NCI-H345 (cell line): Measurements from ENCODE around the gene DMXL1.

Experiments used
- DNase-seq: peaks from one replicate; lab custom pipeline; 2025; lab: John Stamatoyannopoulos, UW

DMXL1 gene, protein sequence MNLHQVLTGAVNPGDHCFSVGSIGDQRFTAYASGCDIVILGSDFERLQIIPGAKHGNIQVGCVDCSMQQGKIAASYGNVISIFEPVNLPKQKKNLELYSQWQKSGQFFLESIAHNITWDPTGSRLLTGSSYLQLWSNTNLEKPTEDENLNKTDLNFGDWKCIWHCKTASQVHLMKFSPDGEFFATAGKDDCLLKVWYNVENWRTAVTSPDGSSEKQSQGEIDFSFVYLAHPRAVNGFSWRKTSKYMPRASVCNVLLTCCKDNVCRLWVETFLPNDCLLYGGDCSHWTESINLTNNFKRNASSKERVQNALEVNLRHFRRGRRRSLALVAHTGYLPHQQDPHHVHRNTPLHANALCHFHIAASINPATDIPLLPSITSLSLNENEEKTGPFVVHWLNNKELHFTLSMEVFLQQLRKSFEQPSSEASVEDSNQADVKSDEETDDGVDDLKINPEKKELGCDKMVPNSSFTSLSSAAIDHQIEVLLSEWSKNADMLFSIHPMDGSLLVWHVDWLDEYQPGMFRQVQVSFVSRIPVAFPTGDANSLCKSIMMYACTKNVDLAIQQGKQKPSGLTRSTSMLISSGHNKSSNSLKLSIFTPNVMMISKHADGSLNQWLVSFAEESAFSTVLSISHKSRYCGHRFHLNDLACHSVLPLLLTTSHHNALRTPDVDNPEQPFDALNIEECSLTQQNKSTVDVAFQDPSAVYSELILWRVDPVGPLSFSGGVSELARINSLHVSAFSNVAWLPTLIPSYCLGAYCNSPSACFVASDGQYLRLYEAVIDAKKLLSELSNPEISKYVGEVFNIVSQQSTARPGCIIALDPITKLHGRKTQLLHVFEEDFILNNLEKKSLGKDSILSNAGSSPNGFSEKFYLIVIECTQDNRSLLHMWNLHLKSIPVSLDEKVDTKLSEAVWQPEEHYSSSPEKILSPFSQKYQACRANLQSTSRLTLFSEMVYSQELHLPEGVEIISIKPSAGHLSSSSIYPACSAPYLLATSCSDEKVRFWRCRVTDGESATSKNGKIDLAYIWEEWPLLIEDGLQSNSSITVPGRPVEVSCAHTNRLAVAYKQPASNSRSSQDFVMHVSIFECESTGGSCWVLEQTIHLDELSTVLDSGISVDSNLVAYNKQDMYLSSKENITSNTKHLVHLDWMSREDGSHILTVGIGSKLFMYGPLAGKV (N-terminal part only)

DNA sequence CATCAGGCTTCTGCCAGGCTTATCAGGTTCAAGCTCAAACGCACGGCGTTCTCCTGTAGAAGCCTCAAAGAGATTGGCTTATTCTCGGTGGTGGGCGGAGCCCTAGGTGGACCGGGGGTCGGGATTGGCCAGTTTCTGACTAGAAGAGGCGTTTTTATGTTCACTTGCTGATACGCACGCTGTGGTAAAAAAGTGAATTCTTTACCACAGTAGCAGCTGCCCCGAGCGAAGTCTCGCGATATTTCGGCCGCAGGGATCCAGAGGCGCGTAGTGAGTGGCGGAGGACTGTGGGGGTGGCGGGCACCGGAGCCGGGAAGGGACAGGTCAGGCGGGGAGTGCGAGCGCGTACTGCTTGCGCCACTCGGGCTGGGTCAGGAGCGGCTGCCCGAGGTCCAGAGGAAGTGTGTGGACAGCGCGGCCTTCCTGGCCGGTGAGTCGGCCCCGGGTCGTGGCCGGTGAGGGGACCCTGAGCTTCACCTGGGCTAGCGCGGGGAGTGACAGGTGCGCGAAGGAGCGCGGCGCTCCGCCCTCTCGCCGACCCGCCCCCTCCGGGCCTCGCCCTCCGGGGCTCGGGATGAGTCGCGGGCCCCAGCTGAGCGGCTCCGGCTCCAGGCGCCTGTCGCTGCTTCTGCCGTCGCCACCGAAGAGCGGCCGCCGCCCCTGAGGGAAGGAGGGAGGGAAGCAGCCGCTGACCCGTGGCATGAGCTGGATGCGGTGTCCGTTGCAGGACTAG, at the start of gene DMXL1:
TSS of gene DMXL1 (plus strand) at position 260 of the 733 bp plus-strand sequence. CDS start 483 bp downstream, outside the sequence.
- peak; percentile 98 for DNase-seq

DNA sequence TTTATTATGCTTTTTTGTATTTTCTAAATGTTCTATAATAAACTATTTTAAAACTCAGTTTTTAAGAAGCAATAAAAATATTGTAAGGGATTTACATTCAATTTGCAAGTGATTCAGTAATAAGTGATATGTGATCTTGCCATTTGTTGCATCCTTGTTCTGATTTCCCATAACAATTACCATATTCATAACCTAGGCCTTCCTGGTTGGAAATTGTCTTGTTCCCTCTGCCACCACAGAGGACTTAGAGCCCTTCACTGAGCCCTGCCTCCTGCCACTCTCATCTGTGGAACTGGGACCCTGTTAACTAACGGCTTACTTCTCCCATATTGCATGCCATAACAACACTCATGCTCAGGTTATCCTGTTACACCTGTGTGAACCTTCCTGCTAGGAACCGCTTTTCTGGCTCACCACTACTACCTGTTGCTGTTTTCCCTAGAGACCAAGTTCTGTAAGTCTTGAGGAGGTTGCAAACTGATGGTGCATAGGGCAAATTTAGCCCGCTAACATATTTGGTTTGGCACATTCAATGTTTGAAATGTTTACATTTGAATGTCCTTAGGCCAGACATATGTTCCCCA, 49.6 kb upstream of the DMXL1 start:
- no peak for DNase-seq

DNA sequence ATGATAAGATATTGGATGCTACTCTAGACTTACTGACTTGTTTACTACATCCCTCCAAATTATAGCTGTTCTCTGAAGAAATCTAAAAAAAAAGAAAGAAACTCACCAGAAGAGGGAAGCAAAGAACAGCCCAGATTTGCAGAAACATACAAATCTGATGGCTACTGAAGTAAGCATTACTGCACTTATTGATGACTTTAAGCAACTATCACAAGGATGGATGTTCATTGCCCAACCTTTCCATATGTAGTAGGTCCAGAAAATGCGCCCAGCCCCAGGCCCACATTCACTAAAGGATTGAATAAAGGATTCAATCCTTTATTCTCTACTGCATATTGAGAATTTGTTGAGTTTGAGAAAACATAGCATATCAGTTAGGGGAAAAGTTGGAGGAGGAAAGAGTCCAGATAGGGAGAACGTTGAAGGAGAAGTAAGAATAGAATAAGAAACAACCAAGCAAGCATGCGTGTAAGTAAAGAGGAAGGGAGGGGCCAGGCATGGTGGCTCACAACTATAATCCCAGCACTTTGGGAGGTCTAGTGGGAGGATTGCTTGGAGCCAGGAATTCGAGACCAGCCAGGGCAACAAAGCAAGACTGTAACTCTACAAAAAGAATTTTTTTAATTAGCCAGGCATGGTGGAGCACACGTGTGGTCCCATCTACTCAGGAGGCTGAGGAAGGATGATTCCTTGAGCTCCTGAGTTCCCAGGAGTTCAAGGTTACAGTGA, 48.7 kb upstream of the DMXL1 start:
- DNase-seq, result no peak

DNA sequence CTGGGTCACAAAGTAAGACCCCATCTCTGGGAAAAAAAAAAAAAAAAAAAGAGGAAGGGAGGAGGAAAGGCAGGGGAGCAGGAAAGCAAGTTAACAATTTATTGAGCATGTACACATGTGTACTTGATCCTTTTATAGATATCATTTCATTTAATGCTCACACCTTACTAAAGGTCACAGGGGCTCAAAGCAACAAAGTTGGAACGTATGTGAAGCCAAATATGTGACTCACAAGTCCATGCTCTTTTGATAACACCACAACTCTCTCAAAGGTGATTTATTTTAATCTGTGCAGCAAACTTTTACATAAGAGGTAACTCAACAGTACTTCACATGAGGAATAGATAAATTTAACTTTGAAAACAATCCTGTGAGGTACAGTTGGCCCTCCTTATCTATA, 48.1 kb upstream of the DMXL1 start:
- no peak for DNase-seq

DNA sequence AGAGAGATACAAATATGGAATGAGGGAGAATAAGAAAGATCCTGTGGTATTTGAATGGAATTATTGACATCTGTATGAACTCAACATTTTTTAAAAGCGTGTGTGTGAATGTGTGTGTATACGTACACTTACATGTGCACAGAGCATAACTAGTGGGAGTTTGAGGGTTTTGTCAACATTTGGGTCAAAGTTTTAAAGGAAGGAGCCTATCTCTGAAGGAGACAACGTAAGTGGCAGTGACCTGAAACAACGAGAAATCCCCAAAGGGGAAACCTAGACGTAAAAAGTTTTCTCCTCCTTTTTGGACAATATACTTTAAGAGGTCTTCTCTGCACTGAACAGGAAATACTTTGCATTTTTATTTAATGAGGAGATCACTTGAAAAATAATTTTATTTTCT, 42.3 kb upstream of the DMXL1 start:
- no peak for DNase-seq

DNA sequence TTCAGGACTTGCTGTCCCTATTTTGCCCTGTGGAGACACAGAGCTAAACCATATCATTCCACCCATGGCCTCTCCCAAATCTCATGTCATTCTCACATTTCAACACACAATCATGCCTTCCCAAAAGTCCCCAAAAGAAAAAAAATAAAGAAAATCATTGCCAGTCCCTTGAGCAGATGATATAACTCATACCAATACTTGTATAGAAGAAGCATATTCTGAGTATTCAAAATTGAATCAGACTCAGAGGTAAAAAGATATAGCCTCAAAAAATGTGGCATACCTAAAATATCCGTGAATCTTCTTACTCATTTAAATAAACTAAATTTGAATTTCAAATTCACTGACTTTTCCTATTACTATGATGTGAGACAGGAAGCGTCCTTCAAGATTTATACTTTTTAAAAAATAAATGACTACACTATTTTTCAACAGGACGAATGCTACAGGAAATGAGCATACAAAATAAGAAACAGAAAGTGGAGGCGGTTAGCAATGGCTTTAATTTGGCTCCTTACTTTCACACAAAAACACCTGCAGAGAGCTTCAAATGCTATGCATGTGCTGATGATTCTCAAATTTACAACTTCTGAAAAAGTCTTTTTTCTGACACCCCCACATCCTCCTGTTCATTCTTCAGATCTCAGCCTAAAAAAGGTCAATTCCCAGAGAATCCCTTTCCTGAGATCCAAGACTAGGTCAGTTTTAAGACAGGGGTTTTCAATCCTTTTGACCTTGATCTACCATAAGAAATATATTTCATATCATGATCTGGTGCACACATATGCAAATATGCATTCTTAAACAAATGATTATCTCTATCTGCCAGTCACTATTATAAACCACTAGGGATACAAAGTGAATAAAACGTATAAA, 39.6 kb upstream of the DMXL1 start:
- no peak for DNase-seq

DNA sequence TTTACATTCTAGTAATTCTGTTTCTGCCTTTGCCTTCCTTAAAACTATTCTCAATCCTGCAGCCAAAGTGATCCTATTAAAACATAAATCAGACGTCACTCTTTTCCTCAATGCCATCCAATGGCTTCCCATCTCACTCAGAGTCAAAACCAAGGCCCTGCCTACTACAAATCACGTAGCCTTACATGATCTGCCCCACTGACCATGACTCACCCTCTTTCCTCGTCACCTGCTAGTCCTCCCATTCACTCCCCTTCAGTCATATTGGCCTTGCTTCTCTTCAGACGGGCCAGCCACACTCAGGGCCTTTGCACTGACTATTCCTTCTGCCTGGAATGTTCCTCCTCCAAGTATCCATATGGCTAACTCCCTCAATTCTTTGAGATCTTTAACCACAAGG, 39.0 kb upstream of the DMXL1 start:
- DNase-seq, result no peak

DNA sequence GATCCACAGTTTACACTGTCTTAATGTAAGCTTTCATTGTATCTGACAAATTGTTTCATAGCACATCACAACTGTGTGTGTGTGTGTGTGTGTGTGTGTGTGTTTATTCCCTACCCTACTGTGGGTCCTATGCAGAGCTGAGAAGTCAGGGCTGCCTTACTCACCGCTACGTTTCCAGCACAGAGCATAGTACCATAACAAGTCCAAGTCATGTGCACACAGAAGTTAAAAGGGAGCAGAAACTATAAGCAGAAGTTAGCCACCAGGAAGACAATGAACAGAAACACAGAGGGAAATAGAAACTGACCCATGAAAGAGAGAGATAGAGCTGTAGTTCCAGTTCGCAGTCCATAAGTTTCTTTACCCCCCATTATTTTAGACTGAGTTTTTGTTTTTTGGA, 38.2 kb upstream of the DMXL1 start:
- DNase-seq, result no peak

DNA sequence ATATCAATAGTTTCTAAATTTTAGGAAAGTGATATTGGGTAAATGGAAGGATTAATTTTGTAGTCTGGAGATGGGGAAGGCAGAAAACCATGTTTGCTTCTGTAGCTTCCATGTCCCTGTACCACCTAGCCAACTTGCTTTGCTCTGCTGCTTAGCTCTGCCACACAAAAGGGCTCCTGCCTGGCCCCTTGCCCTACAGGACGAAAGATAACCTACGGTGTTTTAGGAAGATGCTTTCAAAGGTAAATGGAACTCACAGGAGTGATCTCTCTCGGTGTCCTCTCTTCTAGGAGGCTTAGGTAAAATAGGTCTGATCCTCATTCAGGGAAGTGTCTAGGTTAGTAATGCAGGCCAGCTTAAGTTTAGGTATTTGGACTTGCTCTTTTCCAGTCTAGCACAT, 37.8 kb upstream of the DMXL1 start:
- DNase-seq, result no peak

DNA sequence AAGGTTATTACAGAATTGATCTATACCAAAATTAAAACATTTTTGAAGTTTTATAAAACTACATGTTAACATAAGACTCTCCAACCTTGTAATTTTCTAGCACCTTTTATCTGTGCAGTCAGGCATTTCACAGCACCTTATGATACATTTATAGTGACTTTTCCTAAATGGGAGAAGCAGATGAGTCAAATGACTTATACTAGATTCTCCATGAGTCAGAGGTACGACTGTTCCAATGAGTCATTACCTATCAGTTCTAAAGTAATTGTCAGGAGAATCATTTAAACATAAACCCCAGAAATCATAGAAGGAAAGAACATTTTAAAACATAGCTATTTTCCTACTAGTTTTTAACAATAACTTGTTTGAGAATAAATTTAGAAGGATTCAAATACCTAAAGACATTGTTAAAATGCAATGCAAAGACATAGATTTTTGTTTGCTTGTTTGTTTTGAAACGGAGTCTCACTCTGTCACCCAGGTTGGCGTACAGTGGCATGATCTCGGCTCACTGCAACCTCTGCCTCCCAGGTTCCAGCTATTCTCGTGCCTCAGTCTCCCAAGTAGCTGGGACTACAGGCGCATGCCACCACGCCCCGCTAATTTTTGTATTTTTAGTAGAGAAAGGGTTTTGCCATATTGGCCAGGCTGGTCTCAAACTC, 34.7 kb upstream of the DMXL1 start:
- no peak for DNase-seq

DNA sequence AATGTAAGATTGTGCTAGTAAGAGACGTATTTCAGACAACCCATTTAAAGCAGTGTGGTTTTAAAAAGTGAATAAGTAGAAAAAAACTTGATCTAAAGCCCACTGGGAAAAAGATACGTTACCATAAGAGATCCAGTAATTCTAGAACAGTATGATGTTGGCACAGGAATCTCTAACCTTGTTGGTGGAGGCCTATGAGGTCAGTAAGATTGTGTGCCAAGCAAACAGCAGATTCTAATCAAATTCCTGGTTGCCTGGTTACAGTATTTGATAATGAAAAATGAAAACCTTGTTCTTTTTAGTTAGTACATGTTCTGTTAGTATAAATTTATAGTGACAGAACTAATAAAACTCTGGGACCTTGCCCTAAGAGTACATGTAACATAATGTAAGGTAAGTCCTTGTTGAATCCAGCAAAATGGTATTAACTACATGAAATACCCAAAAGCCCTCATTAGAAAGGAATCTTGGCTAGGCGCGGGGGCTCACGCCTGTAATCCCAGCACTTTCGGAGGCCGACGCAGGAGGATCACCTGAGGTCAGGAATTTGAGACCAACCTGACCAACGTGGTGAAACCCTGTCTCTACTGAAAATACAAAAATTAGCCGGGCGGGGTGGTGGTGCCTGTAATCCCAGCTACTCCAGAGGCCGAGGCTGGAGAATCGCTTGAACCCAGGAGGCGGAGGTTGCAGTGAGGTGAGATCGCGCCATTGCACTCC, 33.2 kb upstream of the DMXL1 start:
- no peak for DNase-seq

DNA sequence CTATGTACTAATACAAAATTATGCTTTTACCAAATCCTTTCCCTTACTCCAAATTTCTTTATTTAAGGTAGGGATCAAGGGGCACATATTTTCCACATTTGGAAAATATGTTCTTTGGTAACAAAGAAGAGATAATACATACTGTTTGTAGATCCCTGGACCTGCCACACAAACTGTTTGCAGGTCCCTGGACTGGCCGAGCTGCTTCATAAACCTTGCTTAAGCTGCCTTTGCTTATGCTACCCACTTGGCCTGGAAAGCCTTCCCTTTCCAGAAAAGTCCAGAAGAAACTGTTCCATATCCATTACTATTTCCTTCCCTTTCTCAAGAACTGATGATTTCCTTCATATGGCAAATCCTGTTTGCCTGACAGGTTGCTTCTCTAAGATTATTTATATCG, 22.6 kb upstream of the DMXL1 start:
- no peak for DNase-seq

DNA sequence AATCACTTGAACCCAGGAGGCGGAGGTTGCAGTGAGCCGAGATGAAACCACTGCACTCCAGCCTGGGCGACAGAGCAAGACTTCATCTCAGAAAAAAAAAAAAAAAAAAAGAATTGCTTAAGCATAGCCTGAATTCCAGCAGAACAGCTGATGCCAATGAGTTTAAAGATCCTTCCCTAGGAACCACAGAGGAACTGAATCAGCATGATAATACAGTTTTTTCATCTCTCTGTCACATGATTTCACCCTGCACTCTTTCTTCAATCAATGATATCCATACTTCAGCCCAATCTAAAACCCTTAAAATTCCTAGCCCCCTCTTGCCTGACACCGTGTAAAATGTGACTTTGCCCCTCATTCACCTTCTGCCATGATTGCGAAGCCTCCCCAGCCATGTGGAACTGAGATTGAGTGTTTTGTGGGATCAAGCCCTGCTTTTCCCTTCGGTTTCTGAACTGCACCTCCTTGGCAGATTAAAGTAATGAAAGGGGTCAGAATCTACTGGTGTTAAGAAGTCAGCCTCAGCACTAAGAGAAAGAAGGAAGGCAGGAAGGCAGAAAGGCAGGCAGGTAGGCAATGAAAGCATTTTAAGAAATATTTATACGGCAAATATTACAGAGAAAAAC, 20.9 kb upstream of the DMXL1 start:
- DNase-seq, result no peak

DNA sequence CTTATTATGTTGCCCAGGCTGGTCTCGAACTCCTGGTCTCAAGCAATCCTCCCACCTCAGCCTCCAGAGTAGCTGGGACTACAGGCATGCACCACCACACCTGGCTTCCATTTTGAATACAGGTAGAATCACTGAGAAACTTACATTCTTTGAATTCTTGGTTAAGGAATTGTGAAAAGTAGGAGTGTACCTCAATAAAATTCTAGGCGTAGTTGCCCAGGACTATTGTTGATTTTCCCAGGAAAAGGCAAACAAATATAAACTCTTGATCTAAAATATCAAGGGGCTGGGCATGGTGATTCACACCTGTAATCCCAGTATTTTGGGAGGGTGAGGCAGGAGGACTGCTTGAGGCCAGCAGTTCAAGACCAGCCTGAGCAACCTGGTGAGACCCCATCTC, 16.8 kb upstream of the DMXL1 start:
- DNase-seq, result no peak

DNA sequence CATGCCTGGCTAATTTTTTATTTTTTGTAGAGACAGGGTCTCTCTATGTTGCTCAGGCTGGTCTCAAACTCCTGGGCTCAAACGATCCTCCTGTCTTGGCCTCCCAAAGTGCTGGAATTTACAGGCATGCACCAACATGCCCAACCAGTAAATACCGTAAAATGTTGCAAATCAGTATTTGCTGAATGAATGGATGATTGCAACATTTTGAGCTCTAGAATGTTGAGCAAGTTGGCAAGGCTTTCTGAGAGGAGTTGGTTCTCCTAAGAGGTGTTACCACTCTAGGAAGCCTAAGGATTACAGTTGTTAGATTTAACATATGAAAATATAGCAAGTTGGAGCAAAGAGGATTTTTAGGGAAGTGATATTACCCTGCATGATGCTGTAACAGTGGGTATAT, 15.6 kb upstream of the DMXL1 start:
- no peak for DNase-seq

DNA sequence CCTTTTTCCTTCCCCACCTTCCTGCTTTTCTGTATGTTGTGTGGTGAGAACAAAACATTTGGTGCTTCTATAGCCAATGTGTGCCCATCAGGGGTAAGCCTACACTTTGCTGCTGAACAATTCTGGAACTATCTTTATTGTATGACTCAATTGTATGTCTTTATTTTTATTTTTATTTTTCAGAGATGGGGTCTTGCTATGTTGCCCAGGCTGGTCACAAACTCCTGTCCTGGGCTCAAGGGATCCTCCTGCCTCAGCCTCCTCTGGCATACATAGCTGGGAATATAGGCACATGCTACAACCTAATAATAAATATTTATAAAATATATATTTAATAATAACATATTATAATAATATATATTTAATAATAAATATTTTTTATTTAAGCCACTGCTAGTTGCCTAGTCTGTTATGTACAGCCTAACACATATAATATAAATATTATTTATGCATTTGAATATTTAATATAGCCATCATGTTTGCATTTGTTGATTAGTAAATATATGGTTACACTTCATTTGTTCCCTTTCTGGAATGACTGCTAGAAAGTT, 11.8 kb upstream of the DMXL1 start:
- DNase-seq, result no peak

DNA sequence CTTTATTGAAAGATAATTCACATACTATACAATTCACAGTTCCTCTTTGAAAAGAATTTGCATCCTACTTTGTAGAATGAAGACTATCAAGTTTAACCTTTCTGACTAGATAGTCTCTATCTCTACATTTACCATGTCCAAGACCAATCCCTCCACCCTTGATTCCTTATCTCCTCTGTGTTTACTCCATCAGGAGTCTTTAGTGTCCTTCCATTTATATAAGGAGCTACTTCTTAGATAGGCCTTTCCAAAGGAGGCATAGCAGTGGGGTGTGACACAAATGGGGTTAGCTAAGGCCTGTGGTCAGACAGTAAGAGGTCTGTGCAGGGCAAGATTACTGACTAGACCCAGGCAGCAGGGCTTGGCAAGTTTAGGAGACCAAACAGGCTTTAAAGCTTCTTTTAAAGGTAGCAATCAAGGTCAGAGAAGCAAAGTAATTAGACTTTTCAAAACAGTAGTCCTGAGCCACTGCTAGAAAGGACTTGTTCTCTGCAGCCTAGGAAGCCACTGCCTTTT, 11.1 kb upstream of the DMXL1 start:
- no peak for DNase-seq
